Sigmoid colon (tissue), 7 donors: ENCODE measurements around the gene DAAM2. TPM values are rescaled to one million over a fixed set of nuclear protein-coding genes. Genes with fewer than 3 reads are reported as not detected.
A peak's percentile ranks its signal among the peaks of the same experiment; 100 is the strongest.

Experiments
- DNase-seq: peaks from one replicate; pipeline ENCODE4 v3.0.0-alpha.2; 2019
- H3K27ac ChIP-seq, 4 donors: fragments of 200-600 bp; sonication (generic); one replicate each; pipeline ENCODE4 v1.5.1; 2016 to 2019; ENCODE audit warnings: mild to moderate bottlenecking in 1 of 4
- H3K27me3 ChIP-seq, 3 donors: fragments of 200-600 bp; sonication (generic); one replicate each; pipeline ENCODE4 v1.5.1; 2019; ENCODE audit warnings: mild to moderate bottlenecking in 1 of 3
- H3K36me3 ChIP-seq, 4 donors: fragments of 200-600 bp; sonication (generic); one replicate each; pipeline ENCODE4 v1.5.1; 2016 to 2019
- H3K4me1 ChIP-seq, 4 donors: fragments of 200-600 bp; sonication (generic); one replicate each; pipeline ENCODE4 v1.5.1; 2017 to 2019
- H3K4me3 ChIP-seq, 4 donors: fragments of 200-600 bp; sonication (generic); one replicate each; pipeline ENCODE4 v1.5.1; 2017 to 2019; ENCODE audit warnings: mild to moderate bottlenecking in 2 of 4, moderate library complexity in 1 of 4
- H3K9me3 ChIP-seq, 4 donors: fragments of 200-600 bp in 3 of 4; sonication (generic) in 3 of 4; one replicate each; pipeline versions ENCODE4 v1.5.1 to v1.6.1; 2013 to 2019
- CTCF ChIP-seq, 4 experiments: fragments of 450-650 bp in 3 of 4; fragments of 200-600 bp in 1 of 4; IDR thresholded peaks; one replicate each; pipeline ENCODE4 v1.5.1; 2016 to 2019; ENCODE audit warnings: antibody characterized with exemption in 4 of 4, mild to moderate bottlenecking in 3 of 4, moderate library complexity in 2 of 4
- EP300 ChIP-seq, 4 donors: sonication (generic); formaldehyde crosslinking; IDR thresholded peaks; one replicate each; pipeline ENCODE4 v1.6.1; 2017; ENCODE audit warnings: antibody characterized with exemption in 4 of 4
- POLR2A ChIP-seq, 2 donors: fragments of 450-650 bp; IDR thresholded peaks; one replicate each; pipeline ENCODE4 v1.6.1; 2016; ENCODE audit warnings: antibody characterized with exemption in 2 of 2, mild to moderate bottlenecking in 2 of 2, moderate library complexity in 2 of 2
- POLR2AphosphoS5 ChIP-seq, 4 donors: sonication (generic); formaldehyde crosslinking; IDR thresholded peaks; one replicate each; pipeline ENCODE4 v1.6.1; 2017; ENCODE audit warnings: antibody characterized with exemption in 4 of 4
- WGBS, 2 donors: extraction: QIAGEN DNeasy Blood & Tissue Kit; methylation state at CpG; one replicate each; pipeline ENCODE4 v1.1.7; 2013; 5-methylcytosine and 5-hydroxymethylcytosine counted together
- intact Hi-C: fragments of 100-400 bp; cut with DNase I; formaldehyde crosslinking; loops from one replicate; pipeline ENCODE4 v1.15.1; 2023
- polyA plus RNA-seq, 3 donors: library from polyadenylated mRNA; stranded (reverse); fragments of 200-250 nt; gene quantifications; one replicate each; pipeline ENCODE4 v1.2.3, GENCODE V29; 2013
- total RNA-seq, 4 donors: library from RNA; depleted of rRNA; stranded (reverse); fragments of >200 nt; gene quantifications; one replicate each; pipeline ENCODE4 v1.1.0, GENCODE V29; 2016
- donor health status: healthy with polysubstance abuse.
- donor health status: Bipolar disorder and iron deficiency.
- donor health status: healthy.

Gene DAAM2
- total and polyA plus RNA-seq, 7 donors, result 4.2 to 53.2 (median 23.2) TPM

DNA sequence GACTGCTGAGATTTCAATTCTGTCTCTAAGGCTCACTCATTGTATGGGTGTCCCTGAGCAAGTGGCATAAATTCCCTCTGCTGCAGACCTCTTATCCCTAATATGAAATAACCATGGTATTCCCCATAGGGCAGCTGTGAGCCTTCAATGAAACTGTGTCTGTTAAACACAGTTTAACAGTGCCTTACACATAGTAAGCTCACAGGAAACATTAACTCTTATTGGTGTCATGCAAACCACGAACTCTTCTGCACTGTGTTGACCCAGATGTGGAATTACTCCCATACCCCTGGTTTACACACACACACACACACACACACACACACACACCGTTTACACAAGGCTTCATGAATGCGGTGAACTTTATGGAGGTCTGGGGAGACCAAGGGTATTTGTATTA, 23.2 kb downstream of the DAAM2 start:
- TF ChIP-seq POLR2AphosphoS5 (IDR thresholded peaks at IDR 0.05) (no peak), EP300 (IDR thresholded peaks at IDR 0.05) (no peak), POLR2A (IDR thresholded peaks at IDR 0.05) (no peak), CTCF (IDR thresholded peaks at IDR 0.05) (no peak)
- WGBS, 2 donors, result 52 to 72% methylated on average over 3 of the region's 3 CpGs
- Histone ChIP-seq H3K27ac (peak overlapping the region in 3 of 4 donors; percentile 6 to 90 (median 76)), H3K9me3 (no peaks in the 10 kb centered on the region), H3K4me3 (no peak overlapping the region), H3K36me3 (peaks cover 0 to 6% (median 2%) of the 10 kb centered on the region in 4 donors), H3K27me3 (no peaks in the 10 kb centered on the region), H3K4me1 (peaks cover 0 to 81% (median 54%) of the 10 kb centered on the region in 4 donors)
- DNase-seq, result no peak
- intact Hi-C loops, result no loop called here

DNA sequence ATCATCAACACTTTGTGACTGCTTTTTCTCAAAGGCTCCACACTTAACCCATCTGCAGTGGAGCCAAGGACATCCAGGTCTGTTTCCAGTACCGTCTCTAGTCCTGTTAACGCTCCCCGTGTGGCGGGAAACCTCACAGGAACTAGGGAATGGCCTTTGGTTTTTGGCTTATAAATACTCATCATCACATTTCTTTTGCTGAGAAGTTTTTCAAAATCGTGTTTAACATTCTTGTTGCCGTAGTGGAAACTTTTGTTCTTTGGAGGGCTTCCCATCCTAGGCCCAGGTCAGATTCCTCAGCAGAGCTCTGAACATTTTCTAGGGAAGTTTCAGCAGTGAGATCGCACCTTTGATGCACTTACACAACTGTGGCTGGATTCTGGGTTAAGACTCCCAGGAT, 24.6 kb downstream of the DAAM2 start:
- peak in 1 of 4 donors; percentile 16 for TF ChIP-seq EP300 (IDR thresholded peaks at IDR 0.05)
- no peak for TF ChIP-seq POLR2A (IDR thresholded peaks at IDR 0.05)
- no peak for TF ChIP-seq CTCF (IDR thresholded peaks at IDR 0.05)
- TF ChIP-seq POLR2AphosphoS5 (IDR thresholded peaks at IDR 0.05), result peak in 3 of 4 donors; percentile 65 to 73 (median 69)
- peak; percentile 72 for DNase-seq
- 75 to 90% methylated on average over 7 of the region's 7 CpGs for WGBS, 2 donors
- Histone ChIP-seq H3K9me3 (no peaks in the 10 kb centered on the region), H3K4me3 (no peak overlapping the region), H3K4me1 (peaks cover 0 to 80% (median 57%) of the 10 kb centered on the region in 4 donors), H3K27ac (peak overlapping the region; percentile 50 to 90 (median 76)), H3K27me3 (no peaks in the 10 kb centered on the region), H3K36me3 (peaks cover 0 to 6% (median 2%) of the 10 kb centered on the region in 4 donors)
- intact Hi-C loops, result no loop called here

DNA sequence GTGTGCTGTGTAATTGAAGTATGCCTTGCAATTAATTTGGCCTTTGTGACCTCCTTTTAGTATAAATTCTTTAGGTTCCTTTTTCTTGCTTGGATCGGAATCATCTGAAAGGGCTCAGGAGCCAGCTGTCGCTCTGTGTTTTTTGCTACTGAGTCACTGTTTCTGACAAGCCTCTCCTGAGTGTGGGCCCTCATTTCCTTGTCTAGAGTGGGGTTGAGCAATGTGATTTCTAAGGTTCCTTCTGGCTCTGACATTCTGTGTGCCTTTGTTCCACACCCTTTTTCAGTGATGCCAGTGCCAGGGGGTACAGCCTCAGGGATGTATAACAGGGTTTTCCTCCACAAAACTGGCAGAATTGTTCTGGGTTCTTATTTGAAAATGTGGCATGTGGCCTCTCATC, 26.5 kb downstream of the DAAM2 start:
- no peaks in the 10 kb centered on the region for H3K9me3 ChIP-seq
- H3K36me3 ChIP-seq, result peaks cover 0 to 6% (median 2%) of the 10 kb centered on the region in 4 donors
- H3K4me1 ChIP-seq, result peaks cover 0 to 80% (median 57%) of the 10 kb centered on the region in 4 donors
- H3K27ac ChIP-seq, result peak overlapping the region; percentile 29 to 90 (median 76)
- no peak for DNase-seq
- H3K27me3 ChIP-seq, result no peaks in the 10 kb centered on the region
- 77 to 80% methylated on average over 2 of the region's 2 CpGs for WGBS, 2 donors
- H3K4me3 ChIP-seq, result no peak overlapping the region
- intact Hi-C loops, result no loop called here
- TF ChIP-seq POLR2AphosphoS5 (IDR thresholded peaks at IDR 0.05) (peak in 2 of 4 donors; percentile 24 to 31), POLR2A (IDR thresholded peaks at IDR 0.05) (no peak)

DNA sequence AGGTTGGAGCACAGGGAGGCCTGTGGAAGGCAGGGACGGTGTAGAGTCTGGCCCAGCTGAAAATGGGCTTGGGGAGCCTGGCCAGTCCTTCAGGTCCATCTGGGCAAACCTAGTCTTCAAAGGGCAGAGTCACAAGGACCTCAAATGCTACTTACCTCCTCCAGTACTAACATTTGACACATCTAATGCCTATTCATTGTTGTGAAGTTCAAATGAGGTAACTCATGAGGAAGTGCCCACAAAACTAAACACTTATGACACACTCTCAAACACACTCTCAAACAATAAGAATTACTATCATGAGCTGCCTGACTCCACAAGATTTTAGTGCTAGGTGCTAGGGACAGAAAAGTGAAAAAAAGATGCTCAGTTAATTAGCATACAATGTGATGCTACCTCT, 27.1 kb downstream of the DAAM2 start:
- H3K9me3 ChIP-seq, result no peaks in the 10 kb centered on the region
- peaks cover 0 to 6% (median 2%) of the 10 kb centered on the region in 4 donors for H3K36me3 ChIP-seq
- H3K4me3 ChIP-seq, result no peak overlapping the region
- no peaks in the 10 kb centered on the region for H3K27me3 ChIP-seq
- peak overlapping the region; percentile 29 to 90 (median 76) for H3K27ac ChIP-seq
- 82 to 87% methylated on average over 1 of the region's 1 CpG for WGBS, 2 donors
- intact Hi-C loops, result no loop called here
- no peak for DNase-seq
- TF ChIP-seq POLR2A (IDR thresholded peaks at IDR 0.05), result no peak
- no peak for TF ChIP-seq EP300 (IDR thresholded peaks at IDR 0.05)
- peaks cover 0 to 83% (median 62%) of the 10 kb centered on the region in 4 donors for H3K4me1 ChIP-seq

- no peaks in the 10 kb centered on the region for H3K9me3 ChIP-seq
- H3K4me3 ChIP-seq, result no peak overlapping the region
- peaks cover 0 to 88% (median 66%) of the 10 kb centered on the region in 4 donors for H3K4me1 ChIP-seq
- TF ChIP-seq CTCF (IDR thresholded peaks at IDR 0.05) (no peak), POLR2AphosphoS5 (IDR thresholded peaks at IDR 0.05) (no peak), EP300 (IDR thresholded peaks at IDR 0.05) (no peak), POLR2A (IDR thresholded peaks at IDR 0.05) (no peak)
- H3K27me3 ChIP-seq, result no peaks in the 10 kb centered on the region
- DNase-seq, result no peak
- peaks cover 0 to 6% (median 2%) of the 10 kb centered on the region in 4 donors for H3K36me3 ChIP-seq
- 71 to 79% methylated on average over 8 of the region's 8 CpGs for WGBS, 2 donors
- H3K27ac ChIP-seq, result peak overlapping the region; percentile 29 to 90 (median 76)
- intact Hi-C loops, result no loop called here
Measured at GRCh38 chr6:39819676-39820075, 27.5 kb downstream of the DAAM2 start.

GRCh38 chr6:39820553-39820952, 28.4 kb downstream of the DAAM2 start:
- Histone ChIP-seq H3K9me3 (no peaks in the 10 kb centered on the region), H3K4me3 (no peak overlapping the region), H3K36me3 (peaks cover 0 to 4% (median 0%) of the 10 kb centered on the region in 4 donors), H3K27ac (peak overlapping the region; percentile 64 to 90 (median 76)), H3K4me1 (peaks cover 0 to 93% (median 75%) of the 10 kb centered on the region in 4 donors), H3K27me3 (no peaks in the 10 kb centered on the region)
- TF ChIP-seq POLR2AphosphoS5 (IDR thresholded peaks at IDR 0.05), result no peak
- TF ChIP-seq POLR2A (IDR thresholded peaks at IDR 0.05), result no peak
- no peak for TF ChIP-seq CTCF (IDR thresholded peaks at IDR 0.05)
- no peak for TF ChIP-seq EP300 (IDR thresholded peaks at IDR 0.05)
- DNase-seq, result no peak
- intact Hi-C loops, result no loop called here
